Panc1 (cell line): ENCODE measurements around the gene SLC5A11. TPM values are rescaled to one million over a fixed set of nuclear protein-coding genes. Genes with fewer than 3 reads are reported as not detected.

Experiments used
- ATAC-seq: fragments of 200-7000 bp; cut with Tn5 transposase; 2 replicates; pipeline ENCODE4 v1.9.1; 2020; ENCODE audit warnings: mild to moderate bottlenecking, moderate library complexity
- BruUV-seq: library from RNA; stranded (reverse); fragments of 400-500 nt; replicated peaks from 2 replicates; lab custom pipeline; 2021; lab: Mats Ljungman, UMichigan
- CTCF ChIA-PET: fragments of 300-600 bp; sonication (Branson Sonifier 250); formaldehyde crosslinking; loops from one replicate; lab custom pipeline; 2022; ENCODE audit warnings: antibody characterized with exemption; lab: Charles Lee
- POLR2A ChIA-PET: fragments of 300-600 bp; sonication (Branson Sonifier 250); formaldehyde crosslinking; loops from one replicate; lab custom pipeline; 2022; ENCODE audit warnings: antibody characterized with exemption; lab: Charles Lee
- DNase-seq: peaks from one replicate; pipeline ENCODE4 v3.0.0-alpha.2; 2010; ENCODE audit warnings: low read depth, low spot score
- H3K27ac ChIP-seq: 2 replicates; pipeline ENCODE4 v1.5.1; 2011; ENCODE audit warnings: mild to moderate bottlenecking, low read length, inconsistent platforms
- H3K27me3 ChIP-seq: fragments of 200-500 bp; sonication (Bioruptor generic); 2 replicates; pipeline ENCODE4 v1.6.0; 2014; ENCODE audit warnings: low read length, inconsistent platforms; ENCODE audit not compliant: control insufficient read depth, insufficient read depth
- H3K36me3 ChIP-seq: fragments of 200-500 bp; sonication (Bioruptor generic); 2 replicates; pipeline ENCODE4 v1.5.1; 2014; ENCODE audit warnings: inconsistent platforms, mild to moderate bottlenecking, low read length, moderate library complexity; ENCODE audit not compliant: control insufficient read depth, insufficient read depth
- H3K4me1 ChIP-seq: 2 replicates; pipeline ENCODE4 v1.5.1; 2011; ENCODE audit warnings: inconsistent platforms, mild to moderate bottlenecking, low read length, moderate library complexity; ENCODE audit not compliant: control insufficient read depth, insufficient read depth
- H3K4me3 ChIP-seq, 2 experiments: 2 replicates each; pipeline ENCODE4 v1.5.1; 2011 to 2012; ENCODE audit warnings: low read depth in 2 of 2, low read length in 2 of 2, mild to moderate bottlenecking in 2 of 2, inconsistent platforms in 1 of 2, moderate library complexity in 1 of 2
- H3K9me3 ChIP-seq: fragments of 200-500 bp; sonication (Bioruptor generic); 2 replicates; pipeline ENCODE4 v1.5.1; 2014; ENCODE audit warnings: low read depth, mild to moderate bottlenecking, inconsistent platforms, low read length, moderate library complexity; ENCODE audit not compliant: control insufficient read depth, insufficient read depth
- POLR2AphosphoS5 ChIP-seq: IDR thresholded peaks from 2 replicates; pipeline ENCODE4 v1.6.1; 2012; ENCODE audit warnings: mild to moderate bottlenecking, low read depth, low read length, moderate library complexity
- REST ChIP-seq, 2 experiments: IDR thresholded peaks; 2 replicates each; pipeline ENCODE4 v1.6.1; 2011 to 2012; ENCODE audit warnings: low read depth in 2 of 2, control low read depth in 1 of 2, low read length in 1 of 2, mild to moderate bottlenecking in 1 of 2, moderate library complexity in 1 of 2; ENCODE audit not compliant: insufficient read depth in 1 of 2
- SIN3A ChIP-seq: IDR thresholded peaks from 2 replicates; pipeline ENCODE4 v1.6.1; 2012; ENCODE audit warnings: low read depth, mild to moderate bottlenecking, low read length, moderate library complexity, borderline replicate concordance; ENCODE audit not compliant: insufficient read depth
- TCF7L2 ChIP-seq: IDR thresholded peaks from 2 replicates; pipeline ENCODE4 v1.6.1; 2011; ENCODE audit warnings: mild to moderate bottlenecking, low read depth, low read length, inconsistent platforms
- in situ Hi-C: cut with HindIII; loops from 2 replicates; pipeline ENCODE4 v1.10.0; 2016; ENCODE audit warnings: low sequenced_read_pairs, low pct_unique_long_range_greater_than_20kb
- intact Hi-C: fragments of 100-400 bp; cut with micrococcal nuclease; formaldehyde crosslinking; loops from one replicate; pipeline ENCODE4 v1.10.0; 2022; ENCODE audit not compliant: unreplicated experiment
- total RNA-seq: library from RNA; stranded (reverse); gene quantifications from one replicate; pipeline ENCODE4 v1.2.1, GENCODE V29; 2021; ENCODE audit not compliant: unreplicated experiment
- TF ChIP-seq, protein P1 (sequence below): fragments of 450-650 bp; IDR thresholded peaks from 2 replicates; pipeline ENCODE4 v1.5.1; 2017; ENCODE audit warnings: mild to moderate bottlenecking

Gene SLC5A11
- total RNA-seq, 1 experiment from 2014 or later, result 0.13 TPM

DNA sequence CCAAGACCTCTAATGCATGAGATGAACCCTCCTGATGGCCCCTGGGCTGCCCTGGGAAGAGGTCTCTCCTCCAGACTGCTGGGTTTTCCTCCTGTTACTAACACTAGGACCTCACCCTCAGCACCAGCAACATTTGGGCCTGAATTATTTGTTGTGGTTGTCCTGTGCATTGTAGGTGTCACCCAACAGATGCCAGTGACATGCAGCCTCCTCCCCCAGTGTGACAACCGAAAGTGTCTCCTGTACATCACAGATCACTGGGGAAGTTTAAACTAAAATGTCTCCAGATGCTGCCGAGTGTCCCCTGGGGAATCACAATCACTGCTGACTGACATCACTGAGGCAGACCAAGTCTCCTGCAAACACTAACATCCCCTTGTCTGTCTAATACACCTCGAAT is 74.8 kb downstream of the SLC5A11 start:
- in situ Hi-C loops, result loop anchor here (25.0 kb wide), 1 partner anchor 108 kb away; no protein-coding TSS in a partner anchor
- BruUV-seq, result no TSS peak
- CTCF ChIA-PET, result no interaction called here

GRCh38 chr16:24921229-24921628 is 75.5 kb downstream of the SLC5A11 start:
- no peak for ATAC-seq
- no peaks in the 10 kb centered on the region for H3K9me3 ChIP-seq
- H3K27me3 ChIP-seq, result no peaks in the 10 kb centered on the region
- POLR2A ChIA-PET, result no interaction called here
- intact Hi-C loops (no loop called here), in situ Hi-C loops (loop anchor here (25.0 kb wide), 1 partner anchor 109 kb away; no protein-coding TSS in a partner anchor)
- CTCF ChIA-PET, result no interaction called here
- H3K27ac ChIP-seq, result no peak overlapping the region
- no peak overlapping the region for H3K4me3 ChIP-seq
- H3K36me3 ChIP-seq, result no peaks in the 10 kb centered on the region
- no peak for DNase-seq
- TF ChIP-seq TCF7L2 (no peak), POLR2AphosphoS5 (no peak), SIN3A (no peak), REST (IDR thresholded peaks at IDR 0.05; ENCODE audit: insufficient read depth in 1 of 2, low read depth in 2 of 2, low read length in 1 of 2) (no peak)
- TF ChIP-seq, protein P1, sequence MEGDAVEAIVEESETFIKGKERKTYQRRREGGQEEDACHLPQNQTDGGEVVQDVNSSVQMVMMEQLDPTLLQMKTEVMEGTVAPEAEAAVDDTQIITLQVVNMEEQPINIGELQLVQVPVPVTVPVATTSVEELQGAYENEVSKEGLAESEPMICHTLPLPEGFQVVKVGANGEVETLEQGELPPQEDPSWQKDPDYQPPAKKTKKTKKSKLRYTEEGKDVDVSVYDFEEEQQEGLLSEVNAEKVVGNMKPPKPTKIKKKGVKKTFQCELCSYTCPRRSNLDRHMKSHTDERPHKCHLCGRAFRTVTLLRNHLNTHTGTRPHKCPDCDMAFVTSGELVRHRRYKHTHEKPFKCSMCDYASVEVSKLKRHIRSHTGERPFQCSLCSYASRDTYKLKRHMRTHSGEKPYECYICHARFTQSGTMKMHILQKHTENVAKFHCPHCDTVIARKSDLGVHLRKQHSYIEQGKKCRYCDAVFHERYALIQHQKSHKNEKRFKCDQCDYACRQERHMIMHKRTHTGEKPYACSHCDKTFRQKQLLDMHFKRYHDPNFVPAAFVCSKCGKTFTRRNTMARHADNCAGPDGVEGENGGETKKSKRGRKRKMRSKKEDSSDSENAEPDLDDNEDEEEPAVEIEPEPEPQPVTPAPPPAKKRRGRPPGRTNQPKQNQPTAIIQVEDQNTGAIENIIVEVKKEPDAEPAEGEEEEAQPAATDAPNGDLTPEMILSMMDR, result no peak
- no TSS peak for BruUV-seq
- no peaks in the 10 kb centered on the region for H3K4me1 ChIP-seq

More for the DNA sequence above, 74.8 kb downstream of the SLC5A11 start:
- Histone ChIP-seq H3K4me1 (no peaks in the 10 kb centered on the region), H3K36me3 (no peaks in the 10 kb centered on the region), H3K27ac (no peak overlapping the region), H3K4me3 (no peak overlapping the region), H3K9me3 (no peaks in the 10 kb centered on the region), H3K27me3 (no peaks in the 10 kb centered on the region)
- POLR2A ChIA-PET, result no interaction called here
- TF ChIP-seq, protein P1, result no peak
- TF ChIP-seq TCF7L2 (no peak), SIN3A (no peak), POLR2AphosphoS5 (no peak), REST (IDR thresholded peaks at IDR 0.05; ENCODE audit: insufficient read depth in 1 of 2, low read depth in 2 of 2, low read length in 1 of 2) (no peak)
- intact Hi-C loops, result no loop called here
- ATAC-seq, result no peak
- DNase-seq, result no peak
